Karpas-422 (cell line): ENCODE data around the gene MED20. TPM values are rescaled to one million over a fixed set of nuclear protein-coding genes. Genes with fewer than 3 reads are reported as not detected.

Experiments
- DNase-seq: peaks from one replicate; pipeline ENCODE4 v3.0.0-alpha.2; 2015
- H2AFZ ChIP-seq: fragments of 200-600 bp; sonication (generic); 2 replicates; pipeline ENCODE4 v1.6.1; 2014; ENCODE audit warnings: antibody characterized with exemption, low read length, mixed read lengths
- H3K27ac ChIP-seq: fragments of 200-600 bp; sonication (generic); 2 replicates; pipeline ENCODE4 v1.5.1; 2014; ENCODE audit warnings: mild to moderate bottlenecking, low read length, moderate library complexity
- H3K27me3 ChIP-seq: fragments of 200-600 bp; sonication (generic); 2 replicates; pipeline ENCODE4 v1.6.1; 2014; ENCODE audit warnings: low read length, mixed read lengths
- H3K36me3 ChIP-seq: fragments of 200-600 bp; sonication (generic); 2 replicates; pipeline ENCODE4 v1.6.1; 2014; ENCODE audit warnings: low read length, mixed read lengths; ENCODE audit not compliant: insufficient read depth
- H3K4me1 ChIP-seq: fragments of 200-600 bp; sonication (generic); 2 replicates; pipeline ENCODE4 v1.6.1; 2014; ENCODE audit warnings: mild to moderate bottlenecking, low read length, mixed read lengths
- H3K4me2 ChIP-seq: fragments of 200-600 bp; sonication (generic); 2 replicates; pipeline ENCODE4 v1.6.1; 2014; ENCODE audit warnings: low read length, low read depth, mild to moderate bottlenecking; ENCODE audit not compliant: poor library complexity, severe bottlenecking
- H3K4me3 ChIP-seq: fragments of 200-600 bp; sonication (generic); 2 replicates; pipeline ENCODE4 v1.5.1; 2014; ENCODE audit warnings: mild to moderate bottlenecking, antibody characterized with exemption, low read length, mixed read lengths
- H3K79me2 ChIP-seq: fragments of 200-600 bp; sonication (generic); 2 replicates; pipeline ENCODE4 v1.6.1; 2014; ENCODE audit warnings: mild to moderate bottlenecking, low read length, mixed read lengths
- H3K9ac ChIP-seq: fragments of 200-600 bp; sonication (generic); 2 replicates; pipeline ENCODE4 v1.6.0; 2014; ENCODE audit warnings: low read length
- H3K9me2 ChIP-seq: fragments of 200-600 bp; sonication (generic), shearing (Covaris generic); replicated peaks from 2 replicates; pipeline ENCODE4 v1.6.0; 2014; ENCODE audit warnings: mild to moderate bottlenecking, low read length, moderate library complexity; ENCODE audit not compliant: insufficient read depth
- H3K9me3 ChIP-seq: fragments of 300-700, 200-600 bp; sonication (generic); 2 replicates; pipeline ENCODE4 v1.6.1; 2014; ENCODE audit warnings: low read length, mixed read lengths
- H4K20me1 ChIP-seq: fragments of 200-600 bp; sonication (generic); 2 replicates; pipeline ENCODE4 v1.6.1; 2014; ENCODE audit warnings: mild to moderate bottlenecking, antibody characterized with exemption, low read length, low read depth; ENCODE audit not compliant: insufficient read depth
- total RNA-seq: library from RNA; depleted of rRNA; stranded (reverse); fragments of >200 nt; shearing (Covaris generic); gene quantifications from 2 replicates; pipeline ENCODE4 v1.2.3, GENCODE V29; 2014; ENCODE audit warnings: low replicate concordance

Gene MED20
- total RNA-seq, 1 experiment from 2014 or later: 24.1 TPM

GRCh38 chr6:41887331-41887751, 33.6 kb downstream of the MED20 start:
- Histone ChIP-seq H3K4me3 (no peak overlapping the region), H2AFZ (no peak overlapping the region), H4K20me1 (no peaks in the 10 kb centered on the region), H3K4me2 (no peak overlapping the region), H3K27me3 (no peaks in the 10 kb centered on the region), H3K79me2 (peaks cover 79% of the 10 kb centered on the region), H3K4me1 (peaks cover 12% of the 10 kb centered on the region), H3K9me3 (no peaks in the 10 kb centered on the region), H3K27ac (no peak overlapping the region), H3K9ac (no peak overlapping the region), H3K36me3 (no peaks in the 10 kb centered on the region), H3K9me2 (no peaks in the 10 kb centered on the region)
- DNase-seq: no peak

DNA sequence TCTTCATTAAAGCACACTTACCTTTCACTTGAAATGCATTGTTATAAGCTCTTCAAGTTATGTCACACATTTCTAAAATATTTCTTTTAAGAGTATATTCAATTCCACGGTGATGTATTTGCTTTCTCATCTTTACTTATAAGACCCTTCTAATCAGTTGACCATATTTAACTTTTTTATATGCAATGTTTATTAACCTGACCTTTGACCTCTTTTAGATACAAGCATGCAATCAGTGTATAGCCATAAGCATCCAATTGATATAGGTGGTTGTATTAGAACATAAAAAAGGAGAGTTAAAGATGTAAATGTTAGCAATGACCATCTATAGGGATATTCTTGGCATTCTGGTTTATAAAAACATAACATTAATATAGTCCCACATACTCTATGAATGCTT, 35.0 kb downstream of the MED20 start:
- H4K20me1 ChIP-seq: no peaks in the 10 kb centered on the region
- H3K4me2 ChIP-seq: no peak overlapping the region
- no peak overlapping the region for H3K9ac ChIP-seq
- no peaks in the 10 kb centered on the region for H3K9me3 ChIP-seq
- no peak overlapping the region for H2AFZ ChIP-seq
- H3K4me3 ChIP-seq: no peak overlapping the region
- no peaks in the 10 kb centered on the region; the same call in 1 of the 2 replicates for H3K4me1 ChIP-seq
- H3K27me3 ChIP-seq: no peaks in the 10 kb centered on the region
- peaks cover 70% of the 10 kb centered on the region for H3K79me2 ChIP-seq
- no peak for DNase-seq
- no peaks in the 10 kb centered on the region for H3K9me2 ChIP-seq
- H3K36me3 ChIP-seq: no peaks in the 10 kb centered on the region
- no peak overlapping the region for H3K27ac ChIP-seq

- Histone ChIP-seq H2AFZ (no peak overlapping the region), H3K27me3 (no peaks in the 10 kb centered on the region), H3K4me1 (no peaks in the 10 kb centered on the region), H3K79me2 (peaks cover 68% of the 10 kb centered on the region), H3K9me3 (no peaks in the 10 kb centered on the region), H3K4me2 (no peak overlapping the region), H3K9me2 (no peaks in the 10 kb centered on the region), H4K20me1 (no peaks in the 10 kb centered on the region), H3K9ac (no peak overlapping the region), H3K27ac (no peak overlapping the region), H3K4me3 (no peak overlapping the region), H3K36me3 (no peaks in the 10 kb centered on the region)
- DNase-seq: no peak
These were observed 36.0 kb downstream of the MED20 start for GRCh38 chr6:41884957-41885356.

GRCh38 chr6:41881506-41881905, 39.4 kb downstream of the MED20 start:
- Histone ChIP-seq H4K20me1 (no peaks in the 10 kb centered on the region), H3K27me3 (no peaks in the 10 kb centered on the region), H3K4me1 (no peaks in the 10 kb centered on the region), H3K36me3 (no peaks in the 10 kb centered on the region), H3K4me2 (no peak overlapping the region), H2AFZ (no peak overlapping the region), H3K4me3 (no peak overlapping the region), H3K9me2 (no peaks in the 10 kb centered on the region), H3K9me3 (no peaks in the 10 kb centered on the region), H3K79me2 (peaks cover 51% of the 10 kb centered on the region), H3K27ac (no peak overlapping the region), H3K9ac (no peak overlapping the region)
- no peak for DNase-seq

DNA sequence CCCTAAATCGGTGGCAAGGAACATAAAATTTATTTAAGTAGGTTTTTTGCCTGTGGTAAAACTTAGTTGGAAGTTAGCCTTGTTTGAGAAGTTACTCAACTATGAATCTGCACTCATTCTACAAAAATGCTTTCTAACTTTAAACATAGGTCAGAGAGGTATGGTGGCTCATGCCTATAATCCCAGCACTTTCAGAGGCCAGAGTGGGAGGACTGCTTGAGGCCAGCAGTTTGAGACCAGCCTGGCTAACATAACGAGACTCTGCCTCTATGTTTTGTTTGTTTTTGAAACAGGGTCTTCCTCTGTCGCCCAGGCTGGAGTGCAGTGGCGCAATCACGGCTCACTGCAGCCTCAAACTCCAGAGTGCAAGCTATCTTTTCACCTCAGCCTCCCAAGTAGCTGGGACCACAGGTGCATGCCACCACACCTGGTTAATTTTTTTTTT, 42.0 kb downstream of the MED20 start:
- DNase-seq: no peak
- H3K36me3 ChIP-seq: no peaks in the 10 kb centered on the region
- H3K79me2 ChIP-seq: peaks cover 35% of the 10 kb centered on the region
- H3K4me1 ChIP-seq: no peaks in the 10 kb centered on the region
- no peaks in the 10 kb centered on the region for H4K20me1 ChIP-seq
- no peak overlapping the region for H3K27ac ChIP-seq
- H3K9me2 ChIP-seq: no peaks in the 10 kb centered on the region
- no peak overlapping the region for H3K9ac ChIP-seq
- H3K4me3 ChIP-seq: no peak overlapping the region
- no peaks in the 10 kb centered on the region for H3K9me3 ChIP-seq
- H2AFZ ChIP-seq: no peak overlapping the region
- H3K4me2 ChIP-seq: no peak overlapping the region
- H3K27me3 ChIP-seq: no peaks in the 10 kb centered on the region

DNA sequence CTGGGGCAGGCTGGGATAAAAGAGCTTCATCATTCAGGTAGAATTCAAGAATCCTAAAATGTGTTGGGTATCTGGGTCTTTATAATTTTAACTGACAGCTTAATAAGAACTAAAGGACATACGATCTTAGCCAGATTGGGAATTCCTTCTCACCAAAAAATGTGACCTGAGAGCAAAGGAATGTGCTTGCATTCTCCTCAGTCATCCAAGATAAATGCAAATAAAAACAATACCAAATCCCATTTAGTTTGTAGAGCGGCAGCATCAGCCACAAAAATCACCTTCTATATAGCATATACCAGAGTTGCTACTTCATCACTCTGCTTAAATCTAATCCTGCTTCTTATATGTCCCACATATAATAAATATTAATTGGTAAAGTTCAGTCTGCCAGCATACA, 42.7 kb downstream of the MED20 start:
- H3K9me3 ChIP-seq: no peaks in the 10 kb centered on the region
- no peaks in the 10 kb centered on the region for H4K20me1 ChIP-seq
- no peak overlapping the region for H3K9ac ChIP-seq
- H3K4me3 ChIP-seq: no peak overlapping the region
- no peaks in the 10 kb centered on the region for H3K27me3 ChIP-seq
- no peaks in the 10 kb centered on the region for H3K9me2 ChIP-seq
- H3K79me2 ChIP-seq: peaks cover 39% of the 10 kb centered on the region
- H3K27ac ChIP-seq: no peak overlapping the region
- no peak overlapping the region for H3K4me2 ChIP-seq
- H3K4me1 ChIP-seq: no peaks in the 10 kb centered on the region
- no peaks in the 10 kb centered on the region for H3K36me3 ChIP-seq
- no peak for DNase-seq
- H2AFZ ChIP-seq: no peak overlapping the region

DNA sequence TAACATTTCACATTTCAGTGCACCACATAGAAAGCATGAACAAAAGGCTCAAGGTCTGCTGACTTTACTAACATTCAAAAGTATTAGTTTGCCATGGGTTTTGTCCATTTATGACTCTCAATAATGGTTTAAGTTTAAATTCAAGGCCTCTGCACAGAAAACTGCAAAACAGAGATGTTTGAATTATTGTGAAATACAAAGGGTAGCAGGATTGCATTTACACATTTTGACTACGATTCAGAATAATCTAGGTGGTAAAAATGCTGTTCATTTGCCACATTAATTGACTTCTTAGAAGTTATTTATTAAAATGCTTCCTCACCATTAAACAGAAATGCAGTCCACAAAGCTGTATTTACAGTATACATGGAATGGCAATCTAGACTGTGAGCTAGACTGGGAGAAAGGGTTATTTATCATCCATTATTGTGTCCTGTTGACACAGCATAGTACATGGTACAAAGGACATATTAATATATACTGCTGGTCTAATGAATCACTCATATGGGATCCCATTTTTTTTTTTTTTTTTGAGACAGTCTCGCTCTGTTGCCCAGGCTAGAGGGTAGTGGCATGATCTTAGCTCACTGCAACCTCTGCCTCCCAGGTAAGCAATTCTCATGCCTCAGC, 43.8 kb downstream of the MED20 start:
- H3K27ac ChIP-seq: no peak overlapping the region
- H3K4me1 ChIP-seq: no peaks in the 10 kb centered on the region
- H3K79me2 ChIP-seq: peaks cover 35% of the 10 kb centered on the region
- H4K20me1 ChIP-seq: no peaks in the 10 kb centered on the region
- no peaks in the 10 kb centered on the region for H3K9me2 ChIP-seq
- no peaks in the 10 kb centered on the region for H3K36me3 ChIP-seq
- H2AFZ ChIP-seq: no peak overlapping the region
- no peak overlapping the region for H3K9ac ChIP-seq
- H3K4me2 ChIP-seq: no peak overlapping the region
- no peak overlapping the region for H3K4me3 ChIP-seq
- H3K9me3 ChIP-seq: no peaks in the 10 kb centered on the region
- H3K27me3 ChIP-seq: no peaks in the 10 kb centered on the region
- no peak for DNase-seq

- Histone ChIP-seq H2AFZ (no peak overlapping the region), H3K9me2 (no peaks in the 10 kb centered on the region), H3K4me2 (no peak overlapping the region)
These were observed 46.2 kb downstream of the MED20 start for GRCh38 chr6:41874741-41875140.

More at GRCh38 chr6:41874741-41875140, 46.2 kb downstream of the MED20 start:
- H3K9me3 ChIP-seq: no peaks in the 10 kb centered on the region
- H4K20me1 ChIP-seq: no peaks in the 10 kb centered on the region
- DNase-seq: no peak
- peaks cover 28% of the 10 kb centered on the region; the same call in 1 of the 2 replicates for H3K79me2 ChIP-seq
- H3K4me3 ChIP-seq: no peak overlapping the region
- no peak overlapping the region for H3K27ac ChIP-seq
- peaks cover 5% of the 10 kb centered on the region; the same call in 1 of the 2 replicates for H3K36me3 ChIP-seq
- H3K27me3 ChIP-seq: no peaks in the 10 kb centered on the region
- H3K9ac ChIP-seq: no peak overlapping the region
- H3K4me1 ChIP-seq: peaks cover 5% of the 10 kb centered on the region; the same call in 1 of the 2 replicates
